Mucosa of descending colon (tissue), 3 donors: ENCODE measurements around the gene GINS1. TPM values are rescaled to one million over a fixed set of nuclear protein-coding genes. Genes with fewer than 3 reads are reported as not detected.
A peak's percentile ranks its signal among the peaks of the same experiment; 100 is the strongest.

Source experiments
- ATAC-seq: fragments of 200-7000 bp; cut with Tn5 transposase; one replicate; pipeline ENCODE4 v1.9.1; 2020; ENCODE audit warnings: mild to moderate bottlenecking, moderate library complexity
- DNase-seq, 3 donors: peaks; one replicate each; pipeline ENCODE4 v3.0.0-alpha.2; 2020
- H3K36me3 ChIP-seq: fragments of 200-600 bp; one replicate; pipeline ENCODE4 v1.8.0; 2021; ENCODE audit warnings: low read depth, mild to moderate bottlenecking
- H3K4me1 ChIP-seq: fragments of 200-600 bp; one replicate; pipeline ENCODE4 v1.8.0; 2021; ENCODE audit warnings: low read depth, mild to moderate bottlenecking
- H3K4me3 ChIP-seq: fragments of 200-600 bp; one replicate; pipeline ENCODE4 v1.8.0; 2021; ENCODE audit warnings: mild to moderate bottlenecking
- H3K9me3 ChIP-seq: fragments of 200-600 bp; one replicate; pipeline ENCODE4 v1.8.0; 2021; ENCODE audit warnings: mild to moderate bottlenecking
- CTCF ChIP-seq: fragments of 200-600 bp; IDR thresholded peaks from one replicate; pipeline ENCODE4 v1.8.0; 2022; ENCODE audit warnings: antibody characterized with exemption, mild to moderate bottlenecking
- intact Hi-C, 2 donors: fragments of 100-400 bp; cut with DNase I in 1 of 2; cut with micrococcal nuclease in 1 of 2; formaldehyde crosslinking; loops; one replicate each; pipeline versions ENCODE4 v1.11.0 to v1.11.1; 2022; cut with DNase I, micrococcal nuclease
- total RNA-seq, 3 donors: library from RNA; stranded (reverse); fragmentation: NEBNext Ultra II Directional in 2 of 3; extraction: Animal tissue kit (Norgen Biotek cat#: 25700) in 2 of 3; gene quantifications; one replicate each; pipeline versions ENCODE4 v1.2.1 to v1.2.4, GENCODE V29; 2021 to 2023
- donor health status: DM: no; HTN: no; CAD: no; lungs with moderate emphysema.
- donor health status: DM: no; HTN: no; CAD: no.
- donor health status: DM: no; HTN: yes; CAD: no.

Gene GINS1
- total RNA-seq, 3 donors from 2014 or later: 1.8 to 8.6 (median 1.9) TPM

DNA sequence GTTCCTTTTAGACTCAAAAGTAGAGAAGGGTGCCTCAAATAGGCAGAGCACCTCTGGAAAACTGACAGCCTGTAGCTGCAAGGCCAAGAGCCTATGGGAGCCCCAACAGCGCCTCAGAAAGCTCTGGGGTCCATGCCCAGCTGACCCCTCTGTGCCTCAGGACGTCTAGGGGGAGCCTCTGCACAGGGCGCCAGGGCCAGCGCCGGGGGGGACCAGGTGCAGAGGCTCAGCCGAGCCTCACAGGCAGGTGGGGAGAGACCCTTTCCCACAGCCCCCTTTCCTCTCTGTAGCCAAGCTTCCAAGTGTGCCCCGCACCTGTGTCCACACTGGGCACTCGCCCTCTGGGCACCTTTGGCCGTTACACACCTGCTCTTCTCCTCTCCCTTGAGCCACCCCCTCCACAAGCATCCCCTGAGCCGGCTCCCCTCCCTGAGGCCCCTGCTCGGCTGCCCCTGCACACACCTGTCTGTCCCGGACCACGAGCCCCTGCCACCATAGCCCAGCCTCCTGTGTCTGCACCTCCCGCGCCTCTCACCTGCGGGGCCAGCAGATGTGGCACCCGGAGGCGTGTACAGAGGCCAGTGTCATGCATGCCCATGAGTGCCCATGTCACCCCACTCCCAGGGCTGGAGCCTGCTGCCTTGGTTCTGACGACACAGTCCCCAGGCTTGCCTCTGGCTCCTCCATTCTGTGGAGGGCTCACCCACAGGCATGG is 53.2 kb downstream of the GINS1 start:
- Histone ChIP-seq H3K4me1 (no peaks in the 10 kb centered on the region), H3K9me3 (no peaks in the 10 kb centered on the region), H3K4me3 (no peak overlapping the region), H3K36me3 (no peaks in the 10 kb centered on the region)
- TF ChIP-seq CTCF: no peak
- no peak for DNase-seq
- intact Hi-C loops: no loop called here
- ATAC-seq: no peak

GRCh38 chr20:25461281-25461650 is 53.8 kb downstream of the GINS1 start:
- no peak for TF ChIP-seq CTCF

GRCh38 chr20:25461786-25462545 is 54.5 kb downstream of the GINS1 start:
- H3K4me1 ChIP-seq: no peaks in the 10 kb centered on the region
- H3K36me3 ChIP-seq: no peaks in the 10 kb centered on the region
- intact Hi-C loops: no loop called here
- H3K4me3 ChIP-seq: no peak overlapping the region
- H3K9me3 ChIP-seq: no peaks in the 10 kb centered on the region
- DNase-seq (peak in 1 of 3 donors; percentile 23), ATAC-seq (peak; percentile 14)
- TF ChIP-seq CTCF: no peak

More at GRCh38 chr20:25461281-25461650, 53.8 kb downstream of the GINS1 start:
- intact Hi-C loops: no loop called here
- DNase-seq (no peak), ATAC-seq (no peak)
- no peaks in the 10 kb centered on the region for H3K9me3 ChIP-seq
- no peaks in the 10 kb centered on the region for H3K36me3 ChIP-seq
- no peaks in the 10 kb centered on the region for H3K4me1 ChIP-seq
- no peak overlapping the region for H3K4me3 ChIP-seq

DNA sequence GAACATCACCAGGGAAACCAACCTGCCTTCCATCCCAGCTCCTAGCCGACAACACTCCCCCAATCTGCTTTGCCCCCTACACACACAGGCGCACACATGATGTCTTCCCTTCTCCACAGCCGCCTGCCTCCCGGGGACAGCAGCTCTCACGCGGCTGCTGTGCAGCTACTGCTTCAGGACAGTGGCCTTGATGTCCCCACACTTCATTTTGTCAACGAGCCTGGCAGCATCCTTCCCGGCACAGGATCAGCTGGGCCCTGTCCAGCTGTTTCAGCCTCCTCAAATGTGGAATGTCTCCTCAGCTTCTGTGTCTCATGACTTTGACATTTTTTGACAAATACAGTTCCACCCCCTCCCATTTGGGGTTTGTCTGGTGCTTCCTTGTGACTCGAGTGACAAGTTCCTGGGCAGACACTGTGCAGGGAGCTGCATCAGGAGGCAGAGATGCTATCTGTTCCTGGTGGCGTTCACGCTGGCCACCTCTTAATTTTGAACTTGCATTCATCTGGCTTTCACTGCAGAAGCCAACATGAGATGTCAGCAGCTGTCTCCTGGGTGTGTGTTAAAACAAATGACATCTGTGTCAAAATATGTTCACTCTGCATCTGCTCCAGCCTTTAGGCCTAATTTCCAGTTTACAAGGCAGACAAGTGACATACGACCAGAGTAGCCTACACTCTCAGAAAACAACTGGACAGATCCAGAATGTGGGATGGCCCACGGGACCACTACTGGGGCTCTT is 57.2 kb downstream of the GINS1 start:
- Histone ChIP-seq H3K9me3 (no peaks in the 10 kb centered on the region), H3K36me3 (no peaks in the 10 kb centered on the region), H3K4me1 (no peaks in the 10 kb centered on the region), H3K4me3 (no peak overlapping the region)
- no peak for ATAC-seq
- DNase-seq: no peak
- TF ChIP-seq CTCF: no peak
- intact Hi-C loops: no loop called here

DNA sequence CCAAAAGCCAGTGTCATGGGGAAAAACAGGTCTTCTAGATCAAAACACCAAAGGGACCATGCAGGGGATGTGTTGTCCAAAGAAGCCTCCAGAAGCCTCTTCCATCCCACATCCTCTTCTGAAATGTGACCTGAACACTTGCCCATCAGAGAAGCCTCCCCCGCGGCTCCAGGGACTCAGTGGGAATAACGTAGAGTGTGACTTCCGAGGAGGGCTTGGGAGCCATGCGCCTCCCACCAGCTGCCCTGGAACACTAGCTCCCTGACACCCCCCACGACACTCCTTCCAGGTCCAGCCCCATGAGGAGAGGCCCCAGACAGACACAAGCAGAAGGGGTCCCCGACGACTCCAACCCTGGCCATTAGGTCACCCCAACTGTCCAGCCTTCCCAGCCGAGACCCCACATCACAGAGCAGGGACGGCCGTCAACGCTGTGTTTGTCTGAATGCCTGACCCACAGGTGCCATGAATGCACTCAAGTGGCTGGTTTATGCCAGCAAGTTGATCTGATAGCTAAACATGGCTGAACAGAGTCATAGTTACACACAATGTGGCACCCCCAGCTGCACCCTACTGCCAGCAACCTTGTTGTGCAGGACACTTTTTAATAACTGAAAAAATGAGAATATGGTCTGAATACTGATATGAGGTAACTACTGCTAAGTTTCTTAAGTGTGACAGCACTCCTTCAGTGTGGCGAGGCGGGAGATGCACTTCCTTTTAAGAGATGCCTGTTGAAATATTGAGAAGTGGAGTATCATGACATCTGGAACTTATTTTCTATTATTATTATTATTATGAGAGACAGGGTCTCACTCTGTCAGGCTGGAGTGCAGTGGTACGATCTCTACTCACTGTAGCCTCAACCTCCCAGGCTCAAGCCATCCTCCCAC is 58.0 kb downstream of the GINS1 start:
- ATAC-seq: no peak
- intact Hi-C loops: no loop called here

More for the DNA sequence above, 58.0 kb downstream of the GINS1 start:
- TF ChIP-seq CTCF: no peak
- Histone ChIP-seq H3K4me1 (no peaks in the 10 kb centered on the region), H3K9me3 (no peaks in the 10 kb centered on the region), H3K36me3 (no peaks in the 10 kb centered on the region), H3K4me3 (no peak overlapping the region)
- no peak for DNase-seq
